Measurements from ENCODE around the gene CCDC51. TPM values are rescaled to one million over a fixed set of nuclear protein-coding genes. Genes with fewer than 3 reads are reported as not detected.
A peak's percentile ranks its signal among the peaks of the same experiment; 100 is the strongest.

The CCDC51 gene
- total RNA-seq, 1 donor, result 17.4 TPM

GRCh38 chr3:48419149-48419548, 20.8 kb downstream of the CCDC51 start:
- Histone ChIP-seq H3K4me1 (ENCODE audit: insufficient read depth, low read length) (no peaks in the 10 kb centered on the region), H3K36me3 (ENCODE audit: insufficient read depth, low read length) (no peaks in the 10 kb centered on the region), H3K4me3 (ENCODE audit: insufficient read depth, low read length) (no peak overlapping the region), H3K4me2 (ENCODE audit: insufficient read depth, low read length) (no peak overlapping the region), H3K79me2 (ENCODE audit: insufficient read depth, low read length) (no peaks in the 10 kb centered on the region), H3K27ac (ENCODE audit: low read depth, low read length) (no peak overlapping the region), H3K27me3 (ENCODE audit: insufficient read depth, low read length) (no peaks in the 10 kb centered on the region), H3K9me3 (ENCODE audit: low read depth, low read length) (no peaks in the 10 kb centered on the region), H2AFZ (ENCODE audit: low read length) (no peak overlapping the region), H4K20me1 (ENCODE audit: insufficient read depth, low read length) (peaks cover 4% of the 10 kb centered on the region)
- no peak for TF ChIP-seq CTCF (IDR thresholded peaks at IDR 0.05; ENCODE audit: extremely low read depth, low read depth, low read length)
- DNase-seq (ENCODE audit: insufficient read length, low spot score, missing footprints), result peak; percentile 67

GRCh38 chr3:48418651-48419050, 21.3 kb downstream of the CCDC51 start:
- TF ChIP-seq CTCF (IDR thresholded peaks at IDR 0.05; ENCODE audit: extremely low read depth, low read depth, low read length), result no peak
- Histone ChIP-seq H3K36me3 (ENCODE audit: insufficient read depth, low read length) (no peaks in the 10 kb centered on the region), H3K27me3 (ENCODE audit: insufficient read depth, low read length) (no peaks in the 10 kb centered on the region), H3K27ac (ENCODE audit: low read depth, low read length) (no peak overlapping the region), H3K9me3 (ENCODE audit: low read depth, low read length) (no peaks in the 10 kb centered on the region), H3K4me3 (ENCODE audit: insufficient read depth, low read length) (no peak overlapping the region), H2AFZ (ENCODE audit: low read length) (no peak overlapping the region), H3K79me2 (ENCODE audit: insufficient read depth, low read length) (no peaks in the 10 kb centered on the region), H3K4me1 (ENCODE audit: insufficient read depth, low read length) (no peaks in the 10 kb centered on the region), H3K4me2 (ENCODE audit: insufficient read depth, low read length) (no peak overlapping the region), H4K20me1 (ENCODE audit: insufficient read depth, low read length) (peaks cover 4% of the 10 kb centered on the region)
- peak; percentile 68 for DNase-seq (ENCODE audit: insufficient read length, low spot score, missing footprints)

- DNase-seq (ENCODE audit: insufficient read length, low spot score, missing footprints), result peak; percentile 81
- no peak for TF ChIP-seq CTCF (IDR thresholded peaks at IDR 0.05; ENCODE audit: extremely low read depth, low read depth, low read length)
- Histone ChIP-seq H3K4me3 (ENCODE audit: insufficient read depth, low read length) (no peak overlapping the region), H4K20me1 (ENCODE audit: insufficient read depth, low read length) (peaks cover 1% of the 10 kb centered on the region), H3K36me3 (ENCODE audit: insufficient read depth, low read length) (no peaks in the 10 kb centered on the region), H3K27ac (ENCODE audit: low read depth, low read length) (no peak overlapping the region), H3K9me3 (ENCODE audit: low read depth, low read length) (no peaks in the 10 kb centered on the region), H3K79me2 (ENCODE audit: insufficient read depth, low read length) (no peaks in the 10 kb centered on the region), H3K4me2 (ENCODE audit: insufficient read depth, low read length) (no peak overlapping the region), H2AFZ (ENCODE audit: low read length) (no peak overlapping the region), H3K4me1 (ENCODE audit: insufficient read depth, low read length) (no peaks in the 10 kb centered on the region), H3K27me3 (ENCODE audit: insufficient read depth, low read length) (no peaks in the 10 kb centered on the region)
Measured at GRCh38 chr3:48418140-48418539, 21.8 kb downstream of the CCDC51 start.

- Histone ChIP-seq H3K4me3 (ENCODE audit: insufficient read depth, low read length) (no peak overlapping the region), H3K79me2 (ENCODE audit: insufficient read depth, low read length) (no peaks in the 10 kb centered on the region), H3K9me3 (ENCODE audit: low read depth, low read length) (no peaks in the 10 kb centered on the region), H3K4me1 (ENCODE audit: insufficient read depth, low read length) (no peaks in the 10 kb centered on the region), H3K4me2 (ENCODE audit: insufficient read depth, low read length) (no peak overlapping the region), H3K27ac (ENCODE audit: low read depth, low read length) (no peak overlapping the region), H3K36me3 (ENCODE audit: insufficient read depth, low read length) (no peaks in the 10 kb centered on the region), H3K27me3 (ENCODE audit: insufficient read depth, low read length) (no peaks in the 10 kb centered on the region), H2AFZ (ENCODE audit: low read length) (no peak overlapping the region), H4K20me1 (ENCODE audit: insufficient read depth, low read length) (no peaks in the 10 kb centered on the region)
- no peak for TF ChIP-seq CTCF (IDR thresholded peaks at IDR 0.05; ENCODE audit: extremely low read depth, low read depth, low read length)
- DNase-seq (ENCODE audit: insufficient read length, low spot score, missing footprints), result peak; percentile 83
Measured at GRCh38 chr3:48417529-48418108, 22.3 kb downstream of the CCDC51 start.
